ENCODE data around the gene KIFBP.

KIFBP gene

GRCh38 chr10:69051710-69052487 is 63.3 kb downstream of the KIFBP start:
- no peak for DNase-seq

GRCh38 chr10:69052736-69053135 is 64.1 kb downstream of the KIFBP start:
- no peak for DNase-seq

- DNase-seq, result no peak
Observed at GRCh38 chr10:69055241-69055640, 66.6 kb downstream of the KIFBP start.

- no peak for DNase-seq
Observed at GRCh38 chr10:69056129-69056528, 67.5 kb downstream of the KIFBP start.

- no peak for DNase-seq
Observed at GRCh38 chr10:69056536-69057260, 68.1 kb downstream of the KIFBP start.

- no peak for DNase-seq
Observed at GRCh38 chr10:69057261-69057950, 68.8 kb downstream of the KIFBP start.

GRCh38 chr10:69057951-69058297 is 69.3 kb downstream of the KIFBP start:
- no peak for DNase-seq

GRCh38 chr10:69060127-69060798 is 71.7 kb downstream of the KIFBP start:
- no peak for DNase-seq

- DNase-seq, result no peak
Observed at GRCh38 chr10:69061305-69062161, 72.9 kb downstream of the KIFBP start.

- DNase-seq, result no peak
Observed at GRCh38 chr10:69062901-69063300, 74.3 kb downstream of the KIFBP start.

GRCh38 chr10:69064762-69065328 is 76.2 kb downstream of the KIFBP start:
- DNase-seq, result no peak

GRCh38 chr10:69065406-69066361 is 77.1 kb downstream of the KIFBP start:
- DNase-seq, result no peak

Measured in cerebellar nuclear complex (tissue), 1 donor.